ENCODE results near the gene CD79B.

DNA sequence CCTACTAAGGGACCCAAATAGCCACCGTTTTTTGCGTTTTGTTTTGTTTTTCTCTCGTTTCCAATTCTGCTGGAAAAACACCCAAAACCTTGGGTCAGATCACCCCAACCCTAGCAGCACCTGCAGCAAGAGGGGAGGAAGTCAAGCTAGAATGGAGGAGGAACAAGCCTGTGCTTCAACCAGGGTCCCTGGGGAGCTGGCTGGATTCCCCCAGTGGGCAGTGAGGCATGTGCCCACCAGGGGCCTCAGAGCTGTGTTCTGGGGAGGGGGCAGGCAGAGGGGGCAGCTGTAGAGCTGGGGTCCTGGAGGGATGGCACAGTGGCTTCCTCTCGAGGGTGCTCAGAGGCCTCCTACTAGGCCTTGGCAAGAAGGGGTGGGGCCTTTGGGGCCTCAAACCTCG lies 6.5 kb downstream of the CD79B start:
- TF ChIP-seq ZNF274 (IDR thresholded peaks at IDR 0.05; ENCODE audit: low read depth, low read length) (no peak), YY1 (IDR thresholded peaks at IDR 0.05; ENCODE audit: insufficient read depth, insufficient read length) (no peak), SUZ12 (IDR thresholded peaks at IDR 0.05; ENCODE audit: extremely low read depth, insufficient read depth, insufficient read length) (no peak)

Data from NT2/D1 (cell line).